UCSD-AML1 (cell line): ENCODE results near the gene PLSCR2.
"Not testable (repeated sequence)": the region's sequence is repeated elsewhere in the genome, so short reads cannot be mapped to it uniquely, and the experiment has no call there.

ENCODE experiments used
- DNase-seq: peaks from one replicate; lab custom pipeline; 2025; ENCODE audit not compliant: unreplicated experiment; lab: John Stamatoyannopoulos, UW

The PLSCR2 gene

GRCh38 chr3:146491303-146491702, 21.9 kb upstream of the PLSCR2 start:
- no peak for DNase-seq

- DNase-seq, result no peak
These were observed 15.9 kb upstream of the PLSCR2 start for GRCh38 chr3:146485297-146485696.

- DNase-seq, result no peak
These were observed 6.9 kb upstream of the PLSCR2 start for GRCh38 chr3:146476094-146476740.

GRCh38 chr3:146474976-146475375, 5.6 kb upstream of the PLSCR2 start:
- DNase-seq, result not testable (repeated sequence)

- no peak for DNase-seq
These were observed 4.4 kb upstream of the PLSCR2 start for GRCh38 chr3:146473726-146474125.

GRCh38 chr3:146472611-146473010, 3.2 kb upstream of the PLSCR2 start:
- no peak for DNase-seq

- DNase-seq, result no peak
These were observed 1.7 kb upstream of the PLSCR2 start for GRCh38 chr3:146471012-146471411.

GRCh38 chr3:146470425-146470990, 1.1 kb upstream of the PLSCR2 start:
- DNase-seq, result no peak

GRCh38 chr3:146468671-146469149, 651 bp downstream of the PLSCR2 start:
- DNase-seq, result no peak

GRCh38 chr3:146468234-146468633, 1.1 kb downstream of the PLSCR2 start:
- DNase-seq, result no peak

- DNase-seq, result no peak
These were observed 2.8 kb downstream of the PLSCR2 start for GRCh38 chr3:146466604-146467003.

- no peak for DNase-seq
These were observed 3.5 kb downstream of the PLSCR2 start for GRCh38 chr3:146465693-146466465.

GRCh38 chr3:146464783-146465182, 4.6 kb downstream of the PLSCR2 start:
- DNase-seq, result no peak

- no peak for DNase-seq
These were observed 5.3 kb downstream of the PLSCR2 start for GRCh38 chr3:146464005-146464595.

- DNase-seq, result no peak
These were observed 14.6 kb downstream of the PLSCR2 start for GRCh38 chr3:146454796-146455195.

- DNase-seq, result no peak
These were observed 19.7 kb downstream of the PLSCR2 start for GRCh38 chr3:146449613-146450012.

GRCh38 chr3:146449076-146449475, 20.3 kb downstream of the PLSCR2 start:
- DNase-seq, result no peak

- DNase-seq, result no peak
These were observed 23.3 kb downstream of the PLSCR2 start for GRCh38 chr3:146446026-146446425.

GRCh38 chr3:146440310-146440709, 29.1 kb downstream of the PLSCR2 start:
- not testable (repeated sequence) for DNase-seq

- no peak for DNase-seq
These were observed 37.3 kb downstream of the PLSCR2 start for GRCh38 chr3:146432066-146432465.

GRCh38 chr3:146431240-146431639, 38.1 kb downstream of the PLSCR2 start:
- DNase-seq, result no peak

- DNase-seq, result peak; percentile 7
These were observed 44.0 kb downstream of the PLSCR2 start for GRCh38 chr3:146425341-146425740.
